Measurements from ENCODE around the gene HERC2. TPM values are rescaled to one million over a fixed set of nuclear protein-coding genes. Genes with fewer than 3 reads are reported as not detected.

The HERC2 gene
- total and polyA plus RNA-seq, 2 of the 8 experiments (the other 6 are each of a cell fraction or from before 2014, with no cell fraction given): 83.0 to 88.7 TPM

DNA sequence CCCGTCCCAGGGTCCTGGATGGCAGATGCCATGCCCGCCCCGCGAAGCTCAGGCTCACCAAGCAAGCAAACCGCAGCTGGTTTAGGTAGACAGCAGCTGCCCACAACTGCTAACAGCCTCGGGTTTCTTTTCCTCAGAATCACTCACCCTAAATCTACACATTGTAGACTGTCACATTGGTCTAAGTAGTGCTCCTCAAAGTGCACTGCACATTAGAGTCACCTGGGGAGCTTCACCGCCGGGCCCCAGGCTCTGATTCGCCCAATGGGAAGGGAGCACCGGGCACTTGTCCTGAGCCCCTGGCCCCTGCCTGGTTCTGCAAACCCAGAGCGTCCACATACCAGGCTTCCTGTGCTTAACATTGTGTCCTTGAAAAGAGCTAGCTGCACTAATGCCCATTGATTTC is 223.6 kb downstream of the HERC2 start (continued):
- TF ChIP-seq, protein P1, sequence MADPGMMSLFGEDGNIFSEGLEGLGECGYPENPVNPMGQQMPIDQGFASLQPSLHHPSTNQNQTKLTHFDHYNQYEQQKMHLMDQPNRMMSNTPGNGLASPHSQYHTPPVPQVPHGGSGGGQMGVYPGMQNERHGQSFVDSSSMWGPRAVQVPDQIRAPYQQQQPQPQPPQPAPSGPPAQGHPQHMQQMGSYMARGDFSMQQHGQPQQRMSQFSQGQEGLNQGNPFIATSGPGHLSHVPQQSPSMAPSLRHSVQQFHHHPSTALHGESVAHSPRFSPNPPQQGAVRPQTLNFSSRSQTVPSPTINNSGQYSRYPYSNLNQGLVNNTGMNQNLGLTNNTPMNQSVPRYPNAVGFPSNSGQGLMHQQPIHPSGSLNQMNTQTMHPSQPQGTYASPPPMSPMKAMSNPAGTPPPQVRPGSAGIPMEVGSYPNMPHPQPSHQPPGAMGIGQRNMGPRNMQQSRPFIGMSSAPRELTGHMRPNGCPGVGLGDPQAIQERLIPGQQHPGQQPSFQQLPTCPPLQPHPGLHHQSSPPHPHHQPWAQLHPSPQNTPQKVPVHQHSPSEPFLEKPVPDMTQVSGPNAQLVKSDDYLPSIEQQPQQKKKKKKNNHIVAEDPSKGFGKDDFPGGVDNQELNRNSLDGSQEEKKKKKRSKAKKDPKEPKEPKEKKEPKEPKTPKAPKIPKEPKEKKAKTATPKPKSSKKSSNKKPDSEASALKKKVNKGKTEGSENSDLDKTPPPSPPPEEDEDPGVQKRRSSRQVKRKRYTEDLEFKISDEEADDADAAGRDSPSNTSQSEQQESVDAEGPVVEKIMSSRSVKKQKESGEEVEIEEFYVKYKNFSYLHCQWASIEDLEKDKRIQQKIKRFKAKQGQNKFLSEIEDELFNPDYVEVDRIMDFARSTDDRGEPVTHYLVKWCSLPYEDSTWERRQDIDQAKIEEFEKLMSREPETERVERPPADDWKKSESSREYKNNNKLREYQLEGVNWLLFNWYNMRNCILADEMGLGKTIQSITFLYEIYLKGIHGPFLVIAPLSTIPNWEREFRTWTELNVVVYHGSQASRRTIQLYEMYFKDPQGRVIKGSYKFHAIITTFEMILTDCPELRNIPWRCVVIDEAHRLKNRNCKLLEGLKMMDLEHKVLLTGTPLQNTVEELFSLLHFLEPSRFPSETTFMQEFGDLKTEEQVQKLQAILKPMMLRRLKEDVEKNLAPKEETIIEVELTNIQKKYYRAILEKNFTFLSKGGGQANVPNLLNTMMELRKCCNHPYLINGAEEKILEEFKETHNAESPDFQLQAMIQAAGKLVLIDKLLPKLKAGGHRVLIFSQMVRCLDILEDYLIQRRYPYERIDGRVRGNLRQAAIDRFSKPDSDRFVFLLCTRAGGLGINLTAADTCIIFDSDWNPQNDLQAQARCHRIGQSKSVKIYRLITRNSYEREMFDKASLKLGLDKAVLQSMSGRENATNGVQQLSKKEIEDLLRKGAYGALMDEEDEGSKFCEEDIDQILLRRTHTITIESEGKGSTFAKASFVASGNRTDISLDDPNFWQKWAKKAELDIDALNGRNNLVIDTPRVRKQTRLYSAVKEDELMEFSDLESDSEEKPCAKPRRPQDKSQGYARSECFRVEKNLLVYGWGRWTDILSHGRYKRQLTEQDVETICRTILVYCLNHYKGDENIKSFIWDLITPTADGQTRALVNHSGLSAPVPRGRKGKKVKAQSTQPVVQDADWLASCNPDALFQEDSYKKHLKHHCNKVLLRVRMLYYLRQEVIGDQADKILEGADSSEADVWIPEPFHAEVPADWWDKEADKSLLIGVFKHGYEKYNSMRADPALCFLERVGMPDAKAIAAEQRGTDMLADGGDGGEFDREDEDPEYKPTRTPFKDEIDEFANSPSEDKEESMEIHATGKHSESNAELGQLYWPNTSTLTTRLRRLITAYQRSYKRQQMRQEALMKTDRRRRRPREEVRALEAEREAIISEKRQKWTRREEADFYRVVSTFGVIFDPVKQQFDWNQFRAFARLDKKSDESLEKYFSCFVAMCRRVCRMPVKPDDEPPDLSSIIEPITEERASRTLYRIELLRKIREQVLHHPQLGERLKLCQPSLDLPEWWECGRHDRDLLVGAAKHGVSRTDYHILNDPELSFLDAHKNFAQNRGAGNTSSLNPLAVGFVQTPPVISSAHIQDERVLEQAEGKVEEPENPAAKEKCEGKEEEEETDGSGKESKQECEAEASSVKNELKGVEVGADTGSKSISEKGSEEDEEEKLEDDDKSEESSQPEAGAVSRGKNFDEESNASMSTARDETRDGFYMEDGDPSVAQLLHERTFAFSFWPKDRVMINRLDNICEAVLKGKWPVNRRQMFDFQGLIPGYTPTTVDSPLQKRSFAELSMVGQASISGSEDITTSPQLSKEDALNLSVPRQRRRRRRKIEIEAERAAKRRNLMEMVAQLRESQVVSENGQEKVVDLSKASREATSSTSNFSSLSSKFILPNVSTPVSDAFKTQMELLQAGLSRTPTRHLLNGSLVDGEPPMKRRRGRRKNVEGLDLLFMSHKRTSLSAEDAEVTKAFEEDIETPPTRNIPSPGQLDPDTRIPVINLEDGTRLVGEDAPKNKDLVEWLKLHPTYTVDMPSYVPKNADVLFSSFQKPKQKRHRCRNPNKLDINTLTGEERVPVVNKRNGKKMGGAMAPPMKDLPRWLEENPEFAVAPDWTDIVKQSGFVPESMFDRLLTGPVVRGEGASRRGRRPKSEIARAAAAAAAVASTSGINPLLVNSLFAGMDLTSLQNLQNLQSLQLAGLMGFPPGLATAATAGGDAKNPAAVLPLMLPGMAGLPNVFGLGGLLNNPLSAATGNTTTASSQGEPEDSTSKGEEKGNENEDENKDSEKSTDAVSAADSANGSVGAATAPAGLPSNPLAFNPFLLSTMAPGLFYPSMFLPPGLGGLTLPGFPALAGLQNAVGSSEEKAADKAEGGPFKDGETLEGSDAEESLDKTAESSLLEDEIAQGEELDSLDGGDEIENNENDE (IDR thresholded peaks at IDR 0.05; ENCODE audit: insufficient replicate concordance, low read length): no peak
- no peak for TF ChIP-seq BACH1 (IDR thresholded peaks at IDR 0.05; ENCODE audit: low read length)
- no peak for TF ChIP-seq SIRT6 (IDR thresholded peaks at IDR 0.05; ENCODE audit: low read length)
